Measurements from ENCODE around the gene EPHA4.
A peak's percentile ranks its signal among the peaks of the same experiment; 100 is the strongest.

DNA sequence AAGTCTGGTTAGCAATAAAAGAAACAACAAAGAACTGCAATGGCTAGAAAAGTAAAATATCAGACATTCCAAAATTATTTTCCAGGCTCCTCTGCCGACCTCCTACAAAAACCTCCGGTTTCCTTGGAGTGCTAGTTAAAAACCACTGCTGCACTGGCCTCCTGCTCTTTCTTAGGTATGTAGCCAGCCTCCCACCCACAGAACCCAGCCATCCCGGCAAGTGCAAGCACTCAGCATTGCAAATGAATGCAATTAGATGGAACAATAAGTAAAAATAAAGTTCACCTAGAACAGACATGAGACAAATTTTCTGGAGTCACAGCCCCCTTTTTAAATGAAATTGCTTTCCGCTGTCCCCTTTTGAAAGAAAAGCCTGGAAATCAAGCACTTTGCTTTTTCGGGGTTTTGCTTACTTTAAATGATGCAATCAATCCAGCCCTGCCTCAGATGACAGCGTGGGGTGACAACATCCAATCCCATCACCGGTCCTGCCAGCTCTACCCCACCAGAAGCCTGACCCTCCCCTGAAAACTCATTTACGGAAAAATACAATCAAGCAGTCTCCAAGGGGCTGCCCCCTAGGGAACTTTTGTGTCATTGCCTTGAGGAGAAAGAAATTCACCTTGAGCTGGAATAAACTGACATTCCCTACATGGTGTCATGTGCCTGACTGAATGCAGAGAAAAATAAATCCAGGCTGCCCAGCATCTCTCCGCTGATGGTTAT is 199.8 kb downstream of the EPHA4 start:
- no peak for TF ChIP-seq POLR2A (IDR thresholded peaks at IDR 0.05)
- TF ChIP-seq, protein P1, sequence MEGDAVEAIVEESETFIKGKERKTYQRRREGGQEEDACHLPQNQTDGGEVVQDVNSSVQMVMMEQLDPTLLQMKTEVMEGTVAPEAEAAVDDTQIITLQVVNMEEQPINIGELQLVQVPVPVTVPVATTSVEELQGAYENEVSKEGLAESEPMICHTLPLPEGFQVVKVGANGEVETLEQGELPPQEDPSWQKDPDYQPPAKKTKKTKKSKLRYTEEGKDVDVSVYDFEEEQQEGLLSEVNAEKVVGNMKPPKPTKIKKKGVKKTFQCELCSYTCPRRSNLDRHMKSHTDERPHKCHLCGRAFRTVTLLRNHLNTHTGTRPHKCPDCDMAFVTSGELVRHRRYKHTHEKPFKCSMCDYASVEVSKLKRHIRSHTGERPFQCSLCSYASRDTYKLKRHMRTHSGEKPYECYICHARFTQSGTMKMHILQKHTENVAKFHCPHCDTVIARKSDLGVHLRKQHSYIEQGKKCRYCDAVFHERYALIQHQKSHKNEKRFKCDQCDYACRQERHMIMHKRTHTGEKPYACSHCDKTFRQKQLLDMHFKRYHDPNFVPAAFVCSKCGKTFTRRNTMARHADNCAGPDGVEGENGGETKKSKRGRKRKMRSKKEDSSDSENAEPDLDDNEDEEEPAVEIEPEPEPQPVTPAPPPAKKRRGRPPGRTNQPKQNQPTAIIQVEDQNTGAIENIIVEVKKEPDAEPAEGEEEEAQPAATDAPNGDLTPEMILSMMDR (IDR thresholded peaks at IDR 0.05): peak in 2 of 6 experiments; percentile 8 to 32

Measured in thyroid gland (tissue), 4 donors.